Left ventricle myocardium inferior (tissue), 1 donor: ENCODE measurements around the gene SPTLC1. TPM values are rescaled to one million over a fixed set of nuclear protein-coding genes. Genes with fewer than 3 reads are reported as not detected.
A peak's percentile ranks its signal among the peaks of the same experiment; 100 is the strongest.

Source experiments
- DNase-seq: peaks from one replicate; pipeline ENCODE4 v3.0.0-alpha.2; 2020
- H3K27ac ChIP-seq: fragments of 200-600 bp; replicated peaks from 2 replicates; pipeline ENCODE4 v1.8.0; 2021
- H3K27me3 ChIP-seq: fragments of 200-600 bp; 2 replicates; pipeline ENCODE4 v1.8.0; 2021; ENCODE audit warnings: low read depth
- H3K36me3 ChIP-seq: fragments of 200-600 bp; 2 replicates; pipeline ENCODE4 v1.8.0; 2021
- H3K4me1 ChIP-seq: fragments of 200-600 bp; 2 replicates; pipeline ENCODE4 v1.8.0; 2021
- H3K4me3 ChIP-seq: fragments of 200-600 bp; 2 replicates; pipeline ENCODE4 v1.8.0; 2021; ENCODE audit warnings: mild to moderate bottlenecking, moderate library complexity
- H3K9me3 ChIP-seq: fragments of 200-600 bp; replicated peaks from 2 replicates; pipeline ENCODE4 v1.8.0; 2021
- CTCF ChIP-seq: fragments of 200-600 bp; IDR thresholded peaks from 2 replicates; pipeline ENCODE4 v1.8.0; 2021; ENCODE audit warnings: antibody characterized with exemption, mild to moderate bottlenecking, borderline replicate concordance
- intact Hi-C: fragments of 100-400 bp; cut with micrococcal nuclease; formaldehyde crosslinking; loops from one replicate; pipeline ENCODE4 v1.11.0; 2022
- total RNA-seq: library from RNA; stranded (reverse); fragmentation: NEBNext Ultra II Directional; extraction: Animal tissue kit (Norgen Biotek cat#: 25700); gene quantifications from one replicate; pipeline ENCODE4 v1.2.1, GENCODE V29; 2021
- donor health status: DM: no; HTN: yes; CAD: no; lungs with severe emphysema.

SPTLC1 gene
- total RNA-seq, 1 donor from 2014 or later = 21.9 TPM

- no peak for DNase-seq
- TF ChIP-seq CTCF = no peak
- Histone ChIP-seq H3K4me1 (peaks cover 8% of the 10 kb centered on the region), H3K27me3 (no peaks in the 10 kb centered on the region), H3K36me3 (peaks cover 66% of the 10 kb centered on the region), H3K27ac (peak overlapping the region; percentile 68), H3K9me3 (peaks cover 4% of the 10 kb centered on the region), H3K4me3 (peak overlapping the region; percentile 5)
- intact Hi-C loops = no loop called here
Observed at GRCh38 chr9:92036411-92036746, 78.8 kb downstream of the SPTLC1 start.

- H3K9me3 ChIP-seq = no peaks in the 10 kb centered on the region
- peaks cover 63% of the 10 kb centered on the region for H3K36me3 ChIP-seq
- peak overlapping the region; percentile 5 for H3K4me3 ChIP-seq
- H3K4me1 ChIP-seq = peaks cover 8% of the 10 kb centered on the region
- intact Hi-C loops = no loop called here
- DNase-seq = no peak
- TF ChIP-seq CTCF = no peak
- no peaks in the 10 kb centered on the region for H3K27me3 ChIP-seq
- H3K27ac ChIP-seq = peak overlapping the region; percentile 68
Observed at GRCh38 chr9:92035687-92036410, 79.4 kb downstream of the SPTLC1 start.

- no peaks in the 10 kb centered on the region for H3K9me3 ChIP-seq
- intact Hi-C loops = no loop called here
- DNase-seq = no peak
- peaks cover 62% of the 10 kb centered on the region for H3K36me3 ChIP-seq
- H3K4me3 ChIP-seq = no peak overlapping the region
- TF ChIP-seq CTCF = no peak
- peaks cover 8% of the 10 kb centered on the region for H3K4me1 ChIP-seq
- no peaks in the 10 kb centered on the region for H3K27me3 ChIP-seq
- peak overlapping the region; percentile 50 for H3K27ac ChIP-seq
Observed at GRCh38 chr9:92035146-92035545, 80.1 kb downstream of the SPTLC1 start.

GRCh38 chr9:92033991-92034390 lies 81.2 kb downstream of the SPTLC1 start:
- Histone ChIP-seq H3K27ac (no peak overlapping the region), H3K4me1 (peaks cover 8% of the 10 kb centered on the region), H3K9me3 (no peaks in the 10 kb centered on the region), H3K36me3 (peaks cover 62% of the 10 kb centered on the region), H3K4me3 (no peak overlapping the region), H3K27me3 (no peaks in the 10 kb centered on the region)
- no peak for DNase-seq
- intact Hi-C loops = no loop called here
- no peak for TF ChIP-seq CTCF

GRCh38 chr9:92033307-92033706 lies 81.9 kb downstream of the SPTLC1 start:
- no peaks in the 10 kb centered on the region for H3K9me3 ChIP-seq
- intact Hi-C loops = no loop called here
- H3K36me3 ChIP-seq = peaks cover 58% of the 10 kb centered on the region
- DNase-seq = no peak
- H3K4me3 ChIP-seq = no peak overlapping the region
- TF ChIP-seq CTCF = no peak
- H3K27ac ChIP-seq = no peak overlapping the region
- peaks cover 8% of the 10 kb centered on the region for H3K4me1 ChIP-seq
- H3K27me3 ChIP-seq = no peaks in the 10 kb centered on the region
